ENCODE data around the gene FAM107B. TPM values are rescaled to one million over a fixed set of nuclear protein-coding genes. Genes with fewer than 3 reads are reported as not detected.
"Not testable (repeated sequence)": the region's sequence is repeated elsewhere in the genome, so short reads cannot be mapped to it uniquely, and the experiment has no call there.

FAM107B gene
- total RNA-seq, 3 donors from 2014 or later, result 104 to 131 (median 114) TPM

DNA sequence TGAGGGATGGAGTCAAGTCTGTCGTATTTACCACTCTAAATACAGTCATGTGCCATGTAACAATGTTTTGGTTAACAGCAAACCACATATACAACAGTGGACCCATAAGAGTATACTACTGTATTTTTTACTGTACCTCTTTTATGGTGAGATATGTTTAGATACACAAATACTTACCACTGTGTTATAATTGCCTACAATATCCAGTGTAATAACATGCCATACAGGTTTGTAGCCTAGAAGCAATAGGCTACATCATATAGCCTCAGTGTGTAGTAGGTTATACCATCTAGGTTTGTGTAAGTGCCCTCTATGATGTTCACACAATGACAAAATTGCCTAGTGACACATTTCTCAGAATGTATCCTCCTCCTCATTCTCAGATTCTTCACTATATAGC, 110.4 kb downstream of the FAM107B start:
- no peak overlapping the region for H3K4me3 Mint-ChIP-seq
- peaks cover 3% of the 10 kb centered on the region for H3K36me3 Mint-ChIP-seq (ENCODE audit: insufficient read depth)
- peaks cover 70% of the 10 kb centered on the region for H3K4me1 Mint-ChIP-seq (ENCODE audit: low read depth)
- no peaks in the 10 kb centered on the region for H3K27me3 Mint-ChIP-seq (ENCODE audit: low read depth)
- no peak for DNase-seq
- no peak for ATAC-seq
- H3K9me3 Mint-ChIP-seq, result peaks cover 16% of the 10 kb centered on the region

DNA sequence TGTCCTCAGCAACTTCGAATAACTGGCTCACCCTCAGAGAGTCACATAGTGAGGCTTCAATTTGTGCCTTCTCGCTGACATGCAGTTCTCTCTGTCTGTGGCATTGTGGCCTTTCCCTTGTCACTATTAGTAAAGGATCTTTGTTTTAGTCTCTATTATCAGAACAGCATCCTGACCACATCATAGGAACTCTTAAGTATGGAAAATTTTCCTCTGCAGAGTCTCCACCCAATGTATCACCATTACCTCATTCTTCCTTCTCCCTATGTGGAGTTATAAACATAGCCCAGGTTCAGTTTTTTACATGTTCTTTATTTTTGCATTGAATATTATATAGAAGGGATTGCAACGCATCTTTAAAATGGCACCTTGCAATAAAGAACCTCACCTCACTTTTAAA, 112.9 kb downstream of the FAM107B start:
- Mint-ChIP-seq H3K9me3 (peaks cover 20% of the 10 kb centered on the region), H3K4me3 (no peak overlapping the region), H3K27me3 (ENCODE audit: low read depth) (no peaks in the 10 kb centered on the region), H3K36me3 (ENCODE audit: insufficient read depth) (peaks cover 3% of the 10 kb centered on the region), H3K4me1 (ENCODE audit: low read depth) (peaks cover 86% of the 10 kb centered on the region)
- ATAC-seq (no peak), DNase-seq (no peak)

DNA sequence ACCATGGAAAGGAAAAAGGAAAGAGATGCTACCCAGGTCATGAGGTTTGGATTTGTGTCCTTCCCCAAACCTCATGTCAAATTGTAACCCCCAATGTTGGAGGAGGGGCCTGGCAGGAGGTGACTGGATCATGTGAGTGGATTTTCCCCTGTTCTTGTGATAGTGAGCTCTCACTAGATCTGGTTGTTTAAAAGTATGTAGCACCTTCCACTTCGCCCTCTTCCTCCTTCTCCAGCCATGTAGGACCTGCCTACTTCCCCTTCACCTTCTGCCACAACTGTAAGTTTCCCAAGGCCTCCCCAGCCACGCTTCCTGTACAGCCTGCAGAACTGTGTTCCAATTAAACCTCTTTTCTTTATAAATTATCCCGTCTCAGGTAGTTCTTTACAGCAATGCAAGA, 113.9 kb downstream of the FAM107B start:
- no peak for ATAC-seq
- no peaks in the 10 kb centered on the region for H3K36me3 Mint-ChIP-seq (ENCODE audit: insufficient read depth)

GRCh38 chr10:14659626-14660196, 115.0 kb downstream of the FAM107B start:
- Mint-ChIP-seq H3K36me3 (ENCODE audit: insufficient read depth) (no peaks in the 10 kb centered on the region), H3K27me3 (ENCODE audit: low read depth) (no peaks in the 10 kb centered on the region), H3K9me3 (peaks cover 5% of the 10 kb centered on the region), H3K4me1 (ENCODE audit: low read depth) (peaks cover 85% of the 10 kb centered on the region), H3K4me3 (peak overlapping the region; percentile 65)
- ATAC-seq (peak; percentile 84 to 90), DNase-seq (peak; percentile 11)

More for the DNA sequence above, 113.9 kb downstream of the FAM107B start:
- H3K9me3 Mint-ChIP-seq, result peaks cover 10% of the 10 kb centered on the region
- no peak for DNase-seq
- H3K27me3 Mint-ChIP-seq (ENCODE audit: low read depth), result no peaks in the 10 kb centered on the region
- peaks cover 86% of the 10 kb centered on the region for H3K4me1 Mint-ChIP-seq (ENCODE audit: low read depth)
- H3K4me3 Mint-ChIP-seq, result peak overlapping the region; percentile 31

- ATAC-seq, result peak in 1 of 2 donors; percentile 6
- not testable (repeated sequence) for DNase-seq; H3K27me3 Mint-ChIP-seq (ENCODE audit: low read depth); H3K9me3 Mint-ChIP-seq; H3K36me3 Mint-ChIP-seq (ENCODE audit: insufficient read depth)
- peak overlapping the region; percentile 65 for H3K4me3 Mint-ChIP-seq
- peaks cover 86% of the 10 kb centered on the region for H3K4me1 Mint-ChIP-seq (ENCODE audit: low read depth)
Measured at GRCh38 chr10:14659137-14659536, 115.6 kb downstream of the FAM107B start.

- no peak for ATAC-seq
- Mint-ChIP-seq H3K4me3 (peak overlapping the region; percentile 59), H3K9me3 (peaks cover 5% of the 10 kb centered on the region), H3K27me3 (ENCODE audit: low read depth) (no peaks in the 10 kb centered on the region), H3K4me1 (ENCODE audit: low read depth) (peaks cover 88% of the 10 kb centered on the region), H3K36me3 (ENCODE audit: insufficient read depth) (no peaks in the 10 kb centered on the region)
- DNase-seq, result no peak
Measured at GRCh38 chr10:14658331-14659127, 116.2 kb downstream of the FAM107B start.

DNA sequence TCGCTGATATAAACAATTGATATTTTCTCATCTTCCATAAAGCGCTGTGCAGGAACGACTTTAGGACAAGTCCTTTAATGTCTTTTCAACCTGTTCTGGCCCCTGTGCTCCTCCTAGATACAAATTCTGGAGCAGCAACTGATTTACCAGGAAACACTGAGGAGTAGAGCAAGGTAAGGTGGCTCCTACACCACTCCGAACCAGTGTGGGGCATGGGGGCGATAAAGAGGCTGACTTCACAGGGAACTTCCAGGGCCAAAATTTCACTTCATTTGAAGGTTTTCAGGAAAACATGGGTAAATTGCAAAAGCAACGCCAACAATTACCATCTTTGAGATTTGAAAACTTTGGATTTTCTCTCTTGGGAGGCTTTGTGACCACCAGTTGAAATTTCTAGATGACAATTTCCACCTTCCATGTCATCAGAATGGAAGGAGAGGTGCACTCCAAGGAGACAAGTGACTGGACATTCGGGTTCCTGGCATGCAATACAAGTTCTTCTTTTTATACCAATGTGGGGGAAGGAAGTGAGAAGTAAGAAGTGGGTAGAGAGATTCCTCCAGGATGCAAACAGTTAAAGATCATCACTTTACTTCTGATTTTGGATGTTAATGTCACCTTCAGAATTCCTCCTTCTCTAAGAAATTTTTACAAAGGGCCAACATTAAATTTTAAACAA, 118.5 kb downstream of the FAM107B start:
- no peak overlapping the region for H3K4me3 Mint-ChIP-seq
- H3K9me3 Mint-ChIP-seq, result peaks cover 5% of the 10 kb centered on the region
- H3K36me3 Mint-ChIP-seq (ENCODE audit: insufficient read depth), result no peaks in the 10 kb centered on the region
- no peak for ATAC-seq
- DNase-seq, result no peak
- H3K27me3 Mint-ChIP-seq (ENCODE audit: low read depth), result no peaks in the 10 kb centered on the region
- peaks cover 94% of the 10 kb centered on the region for H3K4me1 Mint-ChIP-seq (ENCODE audit: low read depth)

GRCh38 chr10:14654821-14655382, 119.8 kb downstream of the FAM107B start:
- Mint-ChIP-seq H3K27me3 (ENCODE audit: low read depth) (no peaks in the 10 kb centered on the region), H3K4me3 (no peak overlapping the region), H3K9me3 (peaks cover 5% of the 10 kb centered on the region), H3K4me1 (ENCODE audit: low read depth) (peaks cover 89% of the 10 kb centered on the region), H3K36me3 (ENCODE audit: insufficient read depth) (no peaks in the 10 kb centered on the region)
- no peak for ATAC-seq
- no peak for DNase-seq

DNA sequence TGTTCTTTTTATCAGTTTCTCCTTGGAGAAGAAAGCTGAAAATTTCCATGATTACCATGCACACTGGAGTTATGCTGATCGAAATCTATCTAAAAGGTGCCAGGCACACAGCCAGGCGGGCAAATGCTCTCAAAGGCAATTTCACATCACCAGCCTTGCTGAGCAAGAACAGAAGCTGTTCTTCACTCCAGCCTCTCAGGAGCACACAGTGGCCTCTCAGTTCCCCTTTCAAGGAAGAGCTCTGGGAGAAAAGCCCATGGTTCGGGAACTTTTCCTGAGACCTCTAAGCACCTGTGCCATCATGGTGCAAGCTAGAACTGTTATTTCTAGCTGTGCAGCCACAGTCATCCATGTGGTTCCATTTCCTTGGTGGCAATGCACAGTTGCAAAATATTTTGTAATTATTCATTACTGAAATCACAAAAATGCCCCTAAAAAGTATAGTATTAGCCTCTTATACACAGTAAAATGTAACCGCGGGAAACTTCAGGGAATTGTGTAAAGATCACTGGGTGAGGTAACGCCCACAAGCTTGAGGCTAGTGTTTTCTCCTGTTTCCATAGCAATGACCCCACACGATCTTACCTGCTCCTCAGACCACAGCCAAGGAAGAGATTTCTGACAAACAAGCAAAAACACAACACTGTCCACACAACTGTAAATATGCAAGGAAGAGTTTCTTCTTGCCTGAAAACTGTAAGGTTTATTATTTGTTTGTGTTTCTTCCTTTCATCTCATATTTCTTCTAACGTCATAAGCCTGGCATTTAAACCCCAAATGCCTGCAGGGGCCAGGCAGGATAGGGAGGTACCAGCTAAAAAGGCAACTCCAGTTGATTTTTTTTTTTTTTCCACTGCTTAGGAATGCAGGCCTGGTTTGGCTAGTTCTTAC, 121.2 kb downstream of the FAM107B start:
- peaks cover 89% of the 10 kb centered on the region for H3K4me1 Mint-ChIP-seq (ENCODE audit: low read depth)
- DNase-seq (no peak), ATAC-seq (peak; percentile 5 to 19)
- H3K27me3 Mint-ChIP-seq (ENCODE audit: low read depth), result no peaks in the 10 kb centered on the region
- H3K9me3 Mint-ChIP-seq, result peaks cover 3% of the 10 kb centered on the region
- peak overlapping the region; percentile 3 for H3K4me3 Mint-ChIP-seq
- H3K36me3 Mint-ChIP-seq (ENCODE audit: insufficient read depth), result no peaks in the 10 kb centered on the region

GRCh38 chr10:14652816-14653215, 121.9 kb downstream of the FAM107B start:
- H3K27me3 Mint-ChIP-seq (ENCODE audit: low read depth), result no peaks in the 10 kb centered on the region
- no peaks in the 10 kb centered on the region for H3K9me3 Mint-ChIP-seq
- H3K36me3 Mint-ChIP-seq (ENCODE audit: insufficient read depth), result no peaks in the 10 kb centered on the region
- no peak overlapping the region for H3K4me3 Mint-ChIP-seq
- DNase-seq, result no peak
- peaks cover 89% of the 10 kb centered on the region for H3K4me1 Mint-ChIP-seq (ENCODE audit: low read depth)
- ATAC-seq, result no peak

DNA sequence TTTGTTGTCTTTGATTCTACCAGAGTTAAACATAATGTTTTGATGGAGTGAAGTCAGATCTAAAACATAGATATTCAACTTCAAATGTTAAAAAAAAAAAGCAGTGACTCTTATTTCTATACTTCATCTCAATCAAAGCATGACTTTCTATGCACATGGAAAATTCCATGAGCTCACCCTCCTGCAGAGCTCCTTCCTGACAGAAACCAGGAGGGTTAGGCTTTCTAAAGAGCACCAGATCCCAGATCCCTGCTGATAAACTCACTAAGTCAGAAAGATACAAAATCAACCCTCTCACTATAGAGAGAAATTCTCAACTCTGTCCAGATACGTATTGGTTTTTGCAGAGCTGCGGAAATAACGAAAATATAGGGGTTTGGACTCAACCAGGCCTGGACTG, 122.6 kb downstream of the FAM107B start:
- Mint-ChIP-seq H3K27me3 (ENCODE audit: low read depth) (no peaks in the 10 kb centered on the region), H3K9me3 (no peaks in the 10 kb centered on the region), H3K36me3 (ENCODE audit: insufficient read depth) (no peaks in the 10 kb centered on the region), H3K4me3 (no peak overlapping the region), H3K4me1 (ENCODE audit: low read depth) (peaks cover 88% of the 10 kb centered on the region)
- DNase-seq, result no peak
- ATAC-seq, result no peak

GRCh38 chr10:14649739-14650138, 125.0 kb downstream of the FAM107B start:
- Mint-ChIP-seq H3K4me1 (ENCODE audit: low read depth) (peaks cover 86% of the 10 kb centered on the region), H3K9me3 (no peaks in the 10 kb centered on the region), H3K36me3 (ENCODE audit: insufficient read depth) (no peaks in the 10 kb centered on the region), H3K4me3 (no peak overlapping the region), H3K27me3 (ENCODE audit: low read depth) (no peaks in the 10 kb centered on the region)
- DNase-seq (no peak), ATAC-seq (no peak)

DNA sequence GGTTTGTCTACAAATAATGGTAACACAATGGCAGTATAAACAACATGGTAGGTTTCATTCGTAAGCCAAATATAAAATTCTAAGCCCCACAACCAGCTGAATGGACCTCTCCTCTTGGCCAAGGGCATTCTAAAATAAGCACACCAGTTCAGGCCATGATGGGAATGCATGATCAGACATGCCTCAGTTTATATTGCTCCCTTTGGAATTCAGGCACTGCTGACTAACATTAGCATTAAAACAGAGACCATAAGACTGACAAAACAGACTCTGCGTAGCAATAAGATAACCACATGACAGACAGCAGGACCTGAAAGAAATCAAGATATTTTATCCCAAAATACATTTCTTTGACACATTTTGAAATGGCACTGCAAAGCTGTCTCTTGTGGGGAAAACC, 125.8 kb downstream of the FAM107B start:
- H3K4me3 Mint-ChIP-seq, result peak overlapping the region; percentile 76
- DNase-seq (no peak), ATAC-seq (no peak)
- peaks cover 84% of the 10 kb centered on the region for H3K4me1 Mint-ChIP-seq (ENCODE audit: low read depth)
- H3K9me3 Mint-ChIP-seq, result no peaks in the 10 kb centered on the region
- H3K27me3 Mint-ChIP-seq (ENCODE audit: low read depth), result no peaks in the 10 kb centered on the region
- no peaks in the 10 kb centered on the region for H3K36me3 Mint-ChIP-seq (ENCODE audit: insufficient read depth)

All from activated T-cell treated with anti-CD3 and anti-CD28 coated beads, Interleukin-2, amount 50 U/mL, for 4 hours (primary cell).